Activated T-cell treated with anti-CD3 and anti-CD28 coated beads for 24 hours (primary cell): Measurements from ENCODE around the gene MLPH.

Experiments
- DNase-seq: peaks from one replicate; pipeline ENCODE4 v3.0.0-alpha.2; 2020; ENCODE audit warnings: low read depth

Gene MLPH

GRCh38 chr2:237546040-237546875 is 59.2 kb downstream of the MLPH start:
- DNase-seq: no peak

- no peak for DNase-seq
These were observed 59.9 kb downstream of the MLPH start for GRCh38 chr2:237546876-237547395.

- DNase-seq: no peak
These were observed 60.9 kb downstream of the MLPH start for GRCh38 chr2:237547841-237548416.

GRCh38 chr2:237549216-237549615 is 62.2 kb downstream of the MLPH start:
- DNase-seq: no peak

- no peak for DNase-seq
These were observed 62.8 kb downstream of the MLPH start for GRCh38 chr2:237549643-237550415.

GRCh38 chr2:237551071-237551574 is 64.1 kb downstream of the MLPH start:
- no peak for DNase-seq

- no peak for DNase-seq
These were observed 65.9 kb downstream of the MLPH start for GRCh38 chr2:237552908-237553307.

GRCh38 chr2:237553948-237554347 is 66.9 kb downstream of the MLPH start:
- DNase-seq: no peak

GRCh38 chr2:237555560-237555959 is 68.5 kb downstream of the MLPH start:
- DNase-seq: no peak

GRCh38 chr2:237556773-237557632 is 70.0 kb downstream of the MLPH start:
- DNase-seq: peak; percentile 16

GRCh38 chr2:237557633-237558015 is 70.6 kb downstream of the MLPH start:
- no peak for DNase-seq

GRCh38 chr2:237558961-237559641 is 72.0 kb downstream of the MLPH start:
- no peak for DNase-seq

- no peak for DNase-seq
These were observed 74.2 kb downstream of the MLPH start for GRCh38 chr2:237561221-237561620.

- DNase-seq: no peak
These were observed 76.8 kb downstream of the MLPH start for GRCh38 chr2:237563816-237564215.

- no peak for DNase-seq
These were observed 77.6 kb downstream of the MLPH start for GRCh38 chr2:237564526-237565131.

GRCh38 chr2:237565974-237566373 is 78.9 kb downstream of the MLPH start:
- DNase-seq: no peak

- DNase-seq: no peak
These were observed 79.6 kb downstream of the MLPH start, which contains the start of gene PRLH for GRCh38 chr2:237566401-237567235. TSS of gene PRLH (plus strand) at chr2:237566574. CDS start at chr2:237566574, 0 bp downstream.

- no peak for DNase-seq
These were observed 80.4 kb downstream of the MLPH start for GRCh38 chr2:237567276-237568029.
